Left lung (tissue), 10 donors: Measurements from ENCODE around the gene DAGLA. TPM values are rescaled to one million over a fixed set of nuclear protein-coding genes. Genes with fewer than 3 reads are reported as not detected.

Experiments used
- ATAC-seq: fragments of 200-7000 bp; cut with Tn5 transposase; one replicate; pipeline ENCODE4 v1.9.1; 2020; ENCODE audit warnings: moderate library complexity
- DNase-seq, 4 donors: peaks; one replicate each; pipeline ENCODE4 v3.0.0-alpha.2; 2013 to 2020
- H3K27ac ChIP-seq, 2 donors: fragments of 200-600 bp; sonication (generic) in 1 of 2; one replicate each; pipeline versions ENCODE4 v1.5.0 to v1.8.0; 2020 to 2021
- H3K27me3 ChIP-seq, 2 donors: fragments of 200-600 bp; sonication (generic) in 1 of 2; one replicate each; pipeline versions ENCODE4 v1.5.0 to v1.8.0; 2020 to 2021
- H3K36me3 ChIP-seq, 2 donors: fragments of 200-600 bp; sonication (generic) in 1 of 2; one replicate each; pipeline versions ENCODE4 v1.5.0 to v1.8.0; 2020 to 2021
- H3K4me1 ChIP-seq, 2 donors: fragments of 200-600 bp; one replicate each; pipeline ENCODE4 v1.8.0; 2021
- H3K4me3 ChIP-seq, 2 donors: fragments of 200-600 bp; sonication (generic) in 1 of 2; one replicate each; pipeline versions ENCODE4 v1.5.0 to v1.8.0; 2020 to 2021; ENCODE audit warnings: mild to moderate bottlenecking in 1 of 2
- H3K9me3 ChIP-seq, 2 donors: fragments of 200-600 bp; sonication (generic) in 1 of 2; one replicate each; pipeline versions ENCODE4 v1.5.0 to v1.8.0; 2020 to 2021
- CTCF ChIP-seq, 2 donors: fragments of 200-600 bp; sonication (generic) in 1 of 2; IDR thresholded peaks; one replicate each; pipeline versions ENCODE4 v1.5.0 to v1.8.0; 2021; ENCODE audit warnings: antibody characterized with exemption in 2 of 2
- intact Hi-C, 2 donors: fragments of 100-400 bp; cut with DNase I; formaldehyde crosslinking; loops; one replicate each; pipeline versions ENCODE4 v1.11.2 to v1.14.2; 2022
- polyA plus RNA-seq, 6 donors: library from polyadenylated mRNA; unstranded; fragments of 120-200 nt; gene quantifications; one replicate each; pipeline ENCODE4 v1.2.1, GENCODE V29; 2013; ENCODE audit not compliant: insufficient read length in 6 of 6
- total RNA-seq, 2 donors: library from RNA; stranded (reverse); fragmentation: NEBNext Ultra II Directional; extraction: Animal tissue kit (Norgen Biotek cat#: 25700); gene quantifications; one replicate each; pipeline ENCODE4 v1.2.1, GENCODE V29; 2021
- donor health status: DM: no; HTN: yes; CAD: no.
- donor health status: DM: no; HTN: no; CAD: no.

Gene DAGLA
- total and polyA plus RNA-seq, 8 donors, result 2.2 to 4.3 (median 3.8) TPM

GRCh38 chr11:61728940-61729219, 48.7 kb downstream of the DAGLA start:
- intact Hi-C loops, result no loop called here
- Histone ChIP-seq H3K9me3 (no peaks in the 10 kb centered on the region), H3K4me3 (no peak overlapping the region), H3K27me3 (no peaks in the 10 kb centered on the region), H3K4me1 (peaks cover 4% of the 10 kb centered on the region in 2 donors), H3K27ac (no peak overlapping the region), H3K36me3 (no peaks in the 10 kb centered on the region)
- DNase-seq (no peak), ATAC-seq (peak; percentile 55)
- no peak for TF ChIP-seq CTCF (IDR thresholded peaks at IDR 0.05)

- intact Hi-C loops, result loop anchor here in 1 of 2 donors (5.0 kb wide), 1 partner anchor 48 kb away; the partner anchor contains the start of gene DAGLA
- Histone ChIP-seq H3K27ac (peak overlapping the region in 1 of 2 donors; percentile 18), H3K27me3 (no peaks in the 10 kb centered on the region), H3K36me3 (peaks cover 0 to 7% of the 10 kb centered on the region in 2 donors), H3K4me3 (no peak overlapping the region), H3K9me3 (no peaks in the 10 kb centered on the region), H3K4me1 (peaks cover 4% of the 10 kb centered on the region in 2 donors)
- no peak for TF ChIP-seq CTCF (IDR thresholded peaks at IDR 0.05)
- ATAC-seq, result peak; percentile 49
- DNase-seq, result peak in 2 of 4 donors; percentile 71 to 85
Measured at GRCh38 chr11:61730240-61730994, 50.2 kb downstream of the DAGLA start.

- Histone ChIP-seq H3K36me3 (peaks cover 0 to 16% of the 10 kb centered on the region in 2 donors), H3K4me3 (no peak overlapping the region), H3K4me1 (peaks cover 4% of the 10 kb centered on the region in 2 donors), H3K27ac (no peak overlapping the region), H3K27me3 (no peaks in the 10 kb centered on the region), H3K9me3 (no peaks in the 10 kb centered on the region)
- intact Hi-C loops, result loop anchor here in 1 of 2 donors (5.0 kb wide), 1 partner anchor 49 kb away; the partner anchor contains the start of gene DAGLA
- DNase-seq (no peak), ATAC-seq (no peak)
- no peak for TF ChIP-seq CTCF (IDR thresholded peaks at IDR 0.05)
Measured at GRCh38 chr11:61731211-61731951, 51.2 kb downstream of the DAGLA start.

- Histone ChIP-seq H3K27ac (no peak overlapping the region), H3K36me3 (peaks cover 0 to 19% of the 10 kb centered on the region in 2 donors), H3K27me3 (no peaks in the 10 kb centered on the region), H3K4me3 (no peak overlapping the region), H3K9me3 (no peaks in the 10 kb centered on the region), H3K4me1 (peaks cover 4% of the 10 kb centered on the region in 2 donors)
- intact Hi-C loops, result loop anchor here in 1 of 2 donors (5.0 kb wide), 1 partner anchor 50 kb away; the partner anchor contains the start of gene DAGLA
- TF ChIP-seq CTCF (IDR thresholded peaks at IDR 0.05), result no peak
- ATAC-seq (no peak), DNase-seq (no peak)
Measured at GRCh38 chr11:61731952-61732675, 51.9 kb downstream of the DAGLA start.
